ENCODE data around the gene FAM78A. TPM values are rescaled to one million over a fixed set of nuclear protein-coding genes. Genes with fewer than 3 reads are reported as not detected.

The FAM78A gene
- total and polyA plus RNA-seq, 9 donors, result 0.60 to 9.4 (median 2.3) TPM

Other genes starting within 250 kb of the FAM78A start
- gene AIF1L, start 180.0 kb downstream of the FAM78A start, total RNA-seq, result 10 to 100 TPM in 2 of 7 donors, 1 to 10 TPM in 5; 2.4 to 16.1 (median 6.1) TPM
- 10 to 100 TPM; 10.4 to 35.6 TPM for gene AIF1L, start 180.0 kb downstream of the FAM78A start, polyA plus RNA-seq
- 10 to 100 TPM; 33.7 to 55.0 (median 46.6) TPM for gene NUP214, start 150.9 kb downstream of the FAM78A start, total RNA-seq
- 10 to 100 TPM; 25.0 to 60.7 TPM for gene NUP214, start 150.9 kb downstream of the FAM78A start, polyA plus RNA-seq
- 10 to 100 TPM in 4 of 7 donors, 1 to 10 TPM in 3; 7.6 to 12.0 (median 11.0) TPM for gene PLPP7, start 13.2 kb upstream of the FAM78A start, total RNA-seq
- 10 to 100 TPM in 1 of 2 donors, 1 to 10 TPM in 1; 3.6 to 11.8 TPM for gene PLPP7, start 13.2 kb upstream of the FAM78A start, polyA plus RNA-seq
- 100 to 1,000 TPM in 6 of 7 donors, 10 to 100 TPM in 1; 97.6 to 319 (median 244) TPM for gene PRRC2B, start 117.6 kb upstream of the FAM78A start, total RNA-seq
- 100 to 1,000 TPM in 1 of 2 donors, 10 to 100 TPM in 1; 86.7 to 182 TPM for gene PRRC2B, start 117.6 kb upstream of the FAM78A start, polyA plus RNA-seq
- 10 to 100 TPM; 21.0 to 30.8 (median 26.4) TPM for gene POMT1, start 226.4 kb upstream of the FAM78A start, total RNA-seq
- gene POMT1, start 226.4 kb upstream of the FAM78A start, polyA plus RNA-seq, result 10 to 100 TPM; 14.6 to 25.1 TPM

Measured in ovary (tissue), 9 donors.